Measurements from ENCODE around the gene NAP1L1.

DNA sequence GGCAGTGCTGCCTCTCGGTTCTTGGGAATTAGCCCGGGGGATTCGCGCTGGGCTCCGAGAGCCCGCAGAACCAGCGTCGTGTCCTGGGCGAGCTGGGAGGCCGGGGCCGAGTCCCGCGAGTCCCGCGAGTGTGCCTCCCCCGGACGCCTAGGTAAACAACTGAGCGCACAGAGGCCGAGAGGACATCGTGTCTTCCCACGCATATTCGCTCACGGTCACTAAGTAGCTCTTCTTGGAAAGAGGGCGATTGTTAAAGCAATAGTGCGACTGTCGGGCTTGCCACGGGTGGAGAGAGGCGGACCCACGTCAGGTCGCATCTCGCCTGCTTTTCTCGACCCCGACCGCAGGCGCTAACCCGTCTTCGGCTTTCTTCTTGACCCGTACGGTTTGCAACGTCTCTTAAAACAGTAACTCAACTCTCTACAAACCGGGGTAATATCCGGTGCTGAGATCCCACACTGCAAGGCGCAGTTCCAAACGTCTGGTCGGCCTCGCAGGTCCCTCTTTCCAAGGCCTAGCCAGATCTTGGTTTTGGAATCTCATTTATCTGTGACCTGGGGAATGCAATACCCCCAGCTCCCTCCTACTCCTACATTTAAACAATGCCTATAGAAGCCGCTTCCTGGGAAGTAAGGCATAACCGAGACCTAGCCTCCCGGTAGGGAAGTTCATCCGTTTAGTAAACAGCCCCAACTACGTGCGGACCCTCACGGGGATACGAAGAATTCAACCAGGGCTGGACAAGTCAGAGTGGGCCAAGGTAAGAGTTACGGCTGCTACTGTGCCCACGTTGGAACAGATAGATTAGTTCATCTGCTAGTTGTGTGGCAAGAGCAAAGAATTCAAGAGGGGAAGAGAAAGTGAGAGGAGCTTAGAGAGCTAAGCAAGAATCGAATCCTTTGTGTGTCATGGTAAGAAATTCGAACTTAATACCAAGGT lies 52.2 kb downstream of the NAP1L1 start:
- TF ChIP-seq CTCF (conservative IDR thresholded peaks at IDR 0.05; ENCODE audit: low read depth, low read length) (no peak), EZH2 (IDR thresholded peaks at IDR 0.05; ENCODE audit: borderline replicate concordance, low read depth, low read length, poor library complexity, severe bottlenecking) (no peak)

All from A673 (cell line).